ENCODE measurements around the gene UBE2J2. TPM values are rescaled to one million over a fixed set of nuclear protein-coding genes. Genes with fewer than 3 reads are reported as not detected.

The UBE2J2 gene
- total and polyA plus RNA-seq, 2 of the 13 experiments (the other 11 are each of a cell fraction or from before 2014, with no cell fraction given), result 25.4 to 29.4 TPM

DNA sequence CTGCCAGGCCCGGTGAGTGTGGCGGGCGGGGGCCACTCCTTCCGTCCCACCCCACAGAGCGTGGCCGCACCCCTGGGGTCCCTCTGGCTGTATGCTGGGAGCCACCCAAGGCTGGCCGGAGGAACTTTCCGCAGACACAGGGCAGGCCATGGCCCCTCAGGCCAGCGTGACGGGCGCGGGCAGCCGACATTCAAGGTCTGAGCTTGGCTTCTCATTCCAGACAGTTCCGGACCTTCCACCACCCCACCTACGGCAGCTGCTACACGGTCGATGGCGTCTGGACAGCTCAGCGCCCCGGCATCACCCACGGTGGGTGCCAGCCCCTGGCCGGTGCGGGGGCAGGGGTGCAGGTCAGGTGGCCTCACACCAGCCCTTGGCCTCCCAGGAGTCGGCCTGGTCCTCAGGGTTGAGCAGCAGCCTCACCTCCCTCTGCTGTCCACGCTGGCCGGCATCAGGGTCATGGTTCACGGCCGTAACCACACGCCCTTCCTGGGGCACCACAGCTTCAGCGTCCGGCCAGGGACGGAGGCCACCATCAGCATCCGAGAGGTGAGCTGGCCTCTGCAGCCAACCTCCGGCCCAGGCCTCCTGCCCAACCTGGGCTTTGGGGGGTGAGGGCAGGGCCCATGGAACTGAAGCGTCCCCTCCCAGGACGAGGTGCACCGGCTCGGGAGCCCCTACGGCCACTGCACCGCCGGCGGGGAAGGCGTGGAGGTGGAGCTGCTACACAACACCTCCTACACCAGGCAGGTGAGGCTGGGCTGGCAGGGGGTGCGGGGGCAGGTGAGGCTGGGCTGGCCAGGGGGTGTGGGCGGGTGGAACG is 13.8 kb upstream of the UBE2J2 start (continued):
- TF ChIP-seq ZSCAN12 (CRISPR knock-in tag; IDR thresholded peaks at IDR 0.05) (no peak), RARA (CRISPR knock-in tag; IDR thresholded peaks at IDR 0.05) (peak; percentile 42; the same call in 1 of the 2 replicates), ZNF883 (CRISPR knock-in tag; IDR thresholded peaks at IDR 0.05; ENCODE audit: not compliant biosample characterization) (no peak), ZNF788 (CRISPR knock-in tag; IDR thresholded peaks at IDR 0.05; ENCODE audit: borderline replicate concordance) (no peak; the same call in 1 of the 2 replicates), HDAC6 (IDR thresholded peaks at IDR 0.05; ENCODE audit: low read depth, low read length) (no peak), MAF1 (CRISPR knock-in tag; IDR thresholded peaks at IDR 0.05; ENCODE audit: borderline replicate concordance) (no peak), ZNF607 (CRISPR knock-in tag; IDR thresholded peaks at IDR 0.05; ENCODE audit: borderline replicate concordance) (peak; percentile 51; the same call in 1 of the 2 replicates), ZNF367 (CRISPR knock-in tag; IDR thresholded peaks at IDR 0.05; ENCODE audit: borderline replicate concordance) (no peak), KLF9 (CRISPR knock-in tag; IDR thresholded peaks at IDR 0.05; ENCODE audit: low read depth) (no peak), HOXA3 (CRISPR knock-in tag; IDR thresholded peaks at IDR 0.05) (peak; percentile 89), ZC3H13 (CRISPR knock-in tag; IDR thresholded peaks at IDR 0.05) (no peak), REPIN1 (CRISPR knock-in tag; IDR thresholded peaks at IDR 0.05; ENCODE audit: borderline replicate concordance, low read depth) (no peak), CBX2 (IDR thresholded peaks at IDR 0.05; ENCODE audit: low read depth, low read length) (no peak), CBX2 (CRISPR knock-in tag; IDR thresholded peaks at IDR 0.05; ENCODE audit: low read depth) (no peak), ZNF772 (CRISPR knock-in tag; IDR thresholded peaks at IDR 0.05) (no peak)
- TF ChIP-seq, protein P1, sequence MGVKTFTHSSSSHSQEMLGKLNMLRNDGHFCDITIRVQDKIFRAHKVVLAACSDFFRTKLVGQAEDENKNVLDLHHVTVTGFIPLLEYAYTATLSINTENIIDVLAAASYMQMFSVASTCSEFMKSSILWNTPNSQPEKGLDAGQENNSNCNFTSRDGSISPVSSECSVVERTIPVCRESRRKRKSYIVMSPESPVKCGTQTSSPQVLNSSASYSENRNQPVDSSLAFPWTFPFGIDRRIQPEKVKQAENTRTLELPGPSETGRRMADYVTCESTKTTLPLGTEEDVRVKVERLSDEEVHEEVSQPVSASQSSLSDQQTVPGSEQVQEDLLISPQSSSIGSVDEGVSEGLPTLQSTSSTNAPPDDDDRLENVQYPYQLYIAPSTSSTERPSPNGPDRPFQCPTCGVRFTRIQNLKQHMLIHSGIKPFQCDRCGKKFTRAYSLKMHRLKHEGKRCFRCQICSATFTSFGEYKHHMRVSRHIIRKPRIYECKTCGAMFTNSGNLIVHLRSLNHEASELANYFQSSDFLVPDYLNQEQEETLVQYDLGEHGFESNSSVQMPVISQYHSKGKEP (CRISPR knock-in tag; IDR thresholded peaks at IDR 0.05), result no peak
- TF ChIP-seq, protein P2, sequence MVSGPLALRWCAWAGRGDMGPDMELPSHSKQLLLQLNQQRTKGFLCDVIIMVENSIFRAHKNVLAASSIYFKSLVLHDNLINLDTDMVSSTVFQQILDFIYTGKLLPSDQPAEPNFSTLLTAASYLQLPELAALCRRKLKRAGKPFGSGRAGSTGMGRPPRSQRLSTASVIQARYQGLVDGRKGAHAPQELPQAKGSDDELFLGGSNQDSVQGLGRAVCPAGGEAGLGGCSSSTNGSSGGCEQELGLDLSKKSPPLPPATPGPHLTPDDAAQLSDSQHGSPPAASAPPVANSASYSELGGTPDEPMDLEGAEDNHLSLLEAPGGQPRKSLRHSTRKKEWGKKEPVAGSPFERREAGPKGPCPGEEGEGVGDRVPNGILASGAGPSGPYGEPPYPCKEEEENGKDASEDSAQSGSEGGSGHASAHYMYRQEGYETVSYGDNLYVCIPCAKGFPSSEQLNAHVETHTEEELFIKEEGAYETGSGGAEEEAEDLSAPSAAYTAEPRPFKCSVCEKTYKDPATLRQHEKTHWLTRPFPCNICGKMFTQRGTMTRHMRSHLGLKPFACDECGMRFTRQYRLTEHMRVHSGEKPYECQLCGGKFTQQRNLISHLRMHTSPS (CRISPR knock-in tag; IDR thresholded peaks at IDR 0.05; ENCODE audit: low read depth), result no peak; the same call in 1 of the 2 replicates
- TF ChIP-seq, protein P3, sequence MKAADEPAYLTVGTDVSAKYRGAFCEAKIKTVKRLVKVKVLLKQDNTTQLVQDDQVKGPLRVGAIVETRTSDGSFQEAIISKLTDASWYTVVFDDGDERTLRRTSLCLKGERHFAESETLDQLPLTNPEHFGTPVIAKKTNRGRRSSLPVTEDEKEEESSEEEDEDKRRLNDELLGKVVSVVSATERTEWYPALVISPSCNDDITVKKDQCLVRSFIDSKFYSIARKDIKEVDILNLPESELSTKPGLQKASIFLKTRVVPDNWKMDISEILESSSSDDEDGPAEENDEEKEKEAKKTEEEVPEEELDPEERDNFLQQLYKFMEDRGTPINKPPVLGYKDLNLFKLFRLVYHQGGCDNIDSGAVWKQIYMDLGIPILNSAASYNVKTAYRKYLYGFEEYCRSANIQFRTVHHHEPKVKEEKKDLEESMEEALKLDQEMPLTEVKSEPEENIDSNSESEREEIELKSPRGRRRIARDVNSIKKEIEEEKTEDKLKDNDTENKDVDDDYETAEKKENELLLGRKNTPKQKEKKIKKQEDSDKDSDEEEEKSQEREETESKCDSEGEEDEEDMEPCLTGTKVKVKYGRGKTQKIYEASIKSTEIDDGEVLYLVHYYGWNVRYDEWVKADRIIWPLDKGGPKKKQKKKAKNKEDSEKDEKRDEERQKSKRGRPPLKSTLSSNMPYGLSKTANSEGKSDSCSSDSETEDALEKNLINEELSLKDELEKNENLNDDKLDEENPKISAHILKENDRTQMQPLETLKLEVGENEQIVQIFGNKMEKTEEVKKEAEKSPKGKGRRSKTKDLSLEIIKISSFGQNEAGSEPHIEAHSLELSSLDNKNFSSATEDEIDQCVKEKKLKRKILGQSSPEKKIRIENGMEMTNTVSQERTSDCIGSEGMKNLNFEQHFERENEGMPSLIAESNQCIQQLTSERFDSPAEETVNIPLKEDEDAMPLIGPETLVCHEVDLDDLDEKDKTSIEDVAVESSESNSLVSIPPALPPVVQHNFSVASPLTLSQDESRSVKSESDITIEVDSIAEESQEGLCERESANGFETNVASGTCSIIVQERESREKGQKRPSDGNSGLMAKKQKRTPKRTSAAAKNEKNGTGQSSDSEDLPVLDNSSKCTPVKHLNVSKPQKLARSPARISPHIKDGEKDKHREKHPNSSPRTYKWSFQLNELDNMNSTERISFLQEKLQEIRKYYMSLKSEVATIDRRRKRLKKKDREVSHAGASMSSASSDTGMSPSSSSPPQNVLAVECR (CRISPR knock-in tag; IDR thresholded peaks at IDR 0.05; ENCODE audit: borderline replicate concordance), result peak; percentile 44; the same call in 1 of the 2 replicates
- TF ChIP-seq, protein P4, sequence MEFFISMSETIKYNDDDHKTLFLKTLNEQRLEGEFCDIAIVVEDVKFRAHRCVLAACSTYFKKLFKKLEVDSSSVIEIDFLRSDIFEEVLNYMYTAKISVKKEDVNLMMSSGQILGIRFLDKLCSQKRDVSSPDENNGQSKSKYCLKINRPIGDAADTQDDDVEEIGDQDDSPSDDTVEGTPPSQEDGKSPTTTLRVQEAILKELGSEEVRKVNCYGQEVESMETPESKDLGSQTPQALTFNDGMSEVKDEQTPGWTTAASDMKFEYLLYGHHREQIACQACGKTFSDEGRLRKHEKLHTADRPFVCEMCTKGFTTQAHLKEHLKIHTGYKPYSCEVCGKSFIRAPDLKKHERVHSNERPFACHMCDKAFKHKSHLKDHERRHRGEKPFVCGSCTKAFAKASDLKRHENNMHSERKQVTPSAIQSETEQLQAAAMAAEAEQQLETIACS (CRISPR knock-in tag; IDR thresholded peaks at IDR 0.05), result no peak

All from HepG2 (cell line).